H1 (cell line): ENCODE results near the gene BCAS1. TPM values are rescaled to one million over a fixed set of nuclear protein-coding genes. Genes with fewer than 3 reads are reported as not detected.

ENCODE experiments used
- CTCF ChIA-PET: fragments of 300-600 bp; sonication (Branson Sonifier 250); formaldehyde crosslinking; loops from one replicate; lab custom pipeline; 2021; ENCODE audit not compliant: partially characterized antibody; lab: Charles Lee
- POLR2A ChIA-PET: fragments of 300-600 bp; sonication (Branson Sonifier 250); formaldehyde crosslinking; loops from one replicate; lab custom pipeline; 2021; ENCODE audit warnings: inconsistent platforms; ENCODE audit not compliant: partially characterized antibody; lab: Charles Lee
- DNase-seq, 2 experiments: peaks; one replicate each; pipeline versions ENCODE4 v3.0.0 to v3.0.0-alpha.2; 2010 to 2022; ENCODE audit warnings: low spot score in 2 of 2, low read depth in 1 of 2, mixed read lengths in 1 of 2
- FAIRE-seq: peaks from 2 replicates; lab custom pipeline; 2011; peaks lifted over from hg19 to GRCh38; lab: Jason Lieb, UNC
- H2AFZ ChIP-seq: 2 replicates; pipeline ENCODE4 v1.8.1; 2012; ENCODE audit warnings: low read length, inconsistent platforms
- H2AK5ac ChIP-seq: 2 replicates; pipeline ENCODE4 v1.6.1; 2013; ENCODE audit warnings: low read depth, low read length
- H2BK120ac ChIP-seq: replicated peaks from 2 replicates; pipeline ENCODE3; 2013; ENCODE audit warnings: low read depth, low read length, inconsistent platforms
- H2BK12ac ChIP-seq: 2 replicates; pipeline ENCODE4 v1.6.1; 2013; ENCODE audit warnings: low read depth, low read length
- H2BK15ac ChIP-seq: 2 replicates; pipeline ENCODE4 v1.6.1; 2013; ENCODE audit warnings: low read length
- H2BK20ac ChIP-seq: 2 replicates; pipeline ENCODE4 v1.6.1; 2013; ENCODE audit warnings: low read length
- H2BK5ac ChIP-seq: 2 replicates; pipeline ENCODE4 v1.6.1; 2013; ENCODE audit warnings: low read depth, low read length
- H3K14ac ChIP-seq: 2 replicates; pipeline ENCODE4 v1.6.1; 2013; ENCODE audit warnings: inconsistent platforms; ENCODE audit not compliant: insufficient read length
- H3K18ac ChIP-seq: 2 replicates; pipeline ENCODE4 v1.6.1; 2013; ENCODE audit warnings: low read length; ENCODE audit errors: extremely low read depth
- H3K23ac ChIP-seq: 2 replicates; pipeline ENCODE4 v1.6.1; 2013; ENCODE audit warnings: inconsistent platforms; ENCODE audit not compliant: insufficient read length
- H3K23me2 ChIP-seq: 2 replicates; pipeline ENCODE4 v1.6.1; 2013; ENCODE audit warnings: low read depth, low read length
- H3K27ac ChIP-seq: 2 replicates; pipeline ENCODE4 v1.6.1; 2011; ENCODE audit warnings: low read depth, low read length, inconsistent platforms
- H3K27me3 ChIP-seq, 4 experiments: replicated peaks in 1 of 4; 1 replicate in 1 of 4; 2 replicates in 3 of 4; pipeline versions ENCODE4 v1.6.1 to v1.8.1; 2011 to 2013; ENCODE audit warnings: low read length in 3 of 4, mild to moderate bottlenecking in 3 of 4, inconsistent platforms in 2 of 4, mixed read lengths in 2 of 4, moderate library complexity in 1 of 4; ENCODE audit not compliant: control insufficient read depth in 3 of 4, insufficient read depth in 3 of 4; ENCODE audit errors: extremely low read depth in 1 of 4
- H3K36me3 ChIP-seq, 4 experiments: 2 replicates each; pipeline versions ENCODE4 v1.6.1 to v1.8.1; 2011 to 2013; ENCODE audit warnings: mild to moderate bottlenecking in 4 of 4, low read length in 3 of 4, moderate library complexity in 2 of 4, control low read depth in 1 of 4, inconsistent platforms in 1 of 4; ENCODE audit not compliant: insufficient read depth in 4 of 4, control insufficient read depth in 2 of 4
- H3K4ac ChIP-seq: replicated peaks from 2 replicates; pipeline ENCODE3; 2013; ENCODE audit warnings: low read length, low read depth, mixed read lengths, inconsistent platforms; ENCODE audit not compliant: insufficient read length
- H3K4me1 ChIP-seq, 4 experiments: replicated peaks in 1 of 4; 1 replicate in 1 of 4; 2 replicates in 3 of 4; pipeline versions ENCODE4 v1.6.1 to v1.8.1; 2011 to 2013; ENCODE audit warnings: low read length in 3 of 4, inconsistent platforms in 2 of 4, mixed read lengths in 1 of 4; ENCODE audit not compliant: insufficient read depth in 4 of 4, control insufficient read depth in 3 of 4
- H3K4me2 ChIP-seq, 2 experiments: 2 replicates each; pipeline versions ENCODE4 v1.6.1 to v1.8.1; 2011 to 2013; ENCODE audit warnings: low read depth in 2 of 2, low read length in 2 of 2, control low read depth in 1 of 2, inconsistent platforms in 1 of 2, mild to moderate bottlenecking in 1 of 2; ENCODE audit not compliant: insufficient read depth in 1 of 2
- H3K4me3 ChIP-seq, 4 experiments: fragments of 200-600, 300-600 bp in 1 of 4; sonication (generic), shearing (Covaris generic), sonication (Bioruptor Twin) in 1 of 4; 2 replicates each; pipeline versions ENCODE4 v1.5.1 to v1.8.1; 2011 to 2016; ENCODE audit warnings: low read length in 4 of 4, low read depth in 3 of 4, control low read depth in 2 of 4, inconsistent platforms in 2 of 4, mild to moderate bottlenecking in 2 of 4, mixed read lengths in 1 of 4, moderate library complexity in 1 of 4; ENCODE audit not compliant: insufficient read depth in 2 of 4; ENCODE audit errors: extremely low read depth in 1 of 4
- H3K56ac ChIP-seq: replicated peaks from 2 replicates; pipeline ENCODE3; 2013; ENCODE audit warnings: low read depth, mild to moderate bottlenecking, mixed read lengths, low read length, inconsistent platforms; ENCODE audit not compliant: insufficient read length
- H3K79me1 ChIP-seq: 2 replicates; pipeline ENCODE4 v1.6.1; 2013; ENCODE audit warnings: low read depth, low read length, control low read depth
- H3K79me2 ChIP-seq, 2 experiments: 2 replicates each; pipeline versions ENCODE4 v1.6.1 to v1.8.1; 2012 to 2013; ENCODE audit warnings: low read length in 2 of 2, mild to moderate bottlenecking in 2 of 2, inconsistent platforms in 1 of 2; ENCODE audit not compliant: insufficient read depth in 2 of 2, control insufficient read depth in 1 of 2
- H3K9ac ChIP-seq, 4 experiments: replicated peaks in 1 of 4; 1 replicate in 1 of 4; 2 replicates in 3 of 4; pipeline versions ENCODE4 v1.6.1 to v1.8.1; 2011 to 2013; ENCODE audit warnings: low read depth in 3 of 4, low read length in 3 of 4, control low read depth in 2 of 4, mild to moderate bottlenecking in 2 of 4, moderate library complexity in 2 of 4, inconsistent platforms in 1 of 4; ENCODE audit errors: extremely low read depth in 1 of 4
- H3K9me3 ChIP-seq, 2 experiments: 2 replicates each; pipeline versions ENCODE4 v1.6.1 to v1.8.1; 2012 to 2013; ENCODE audit warnings: mild to moderate bottlenecking in 2 of 2, moderate library complexity in 2 of 2, control low read depth in 1 of 2, inconsistent platforms in 1 of 2, low read depth in 1 of 2, low read length in 1 of 2, mixed read lengths in 1 of 2; ENCODE audit not compliant: insufficient read depth in 2 of 2
- H4K20me1 ChIP-seq, 2 experiments: replicated peaks in 1 of 2; 2 replicates each; pipeline versions ENCODE3 to v1.8.1; 2011 to 2013; ENCODE audit warnings: inconsistent platforms in 2 of 2, low read length in 2 of 2, mild to moderate bottlenecking in 1 of 2; ENCODE audit not compliant: insufficient read depth in 2 of 2, control insufficient read depth in 1 of 2
- H4K5ac ChIP-seq: 2 replicates; pipeline ENCODE4 v1.6.1; 2013; ENCODE audit warnings: low read length, low read depth, mixed read lengths, inconsistent platforms; ENCODE audit not compliant: insufficient read length
- H4K8ac ChIP-seq: 2 replicates; pipeline ENCODE4 v1.8.0; 2013; ENCODE audit warnings: mild to moderate bottlenecking, moderate library complexity, low read length, inconsistent platforms; ENCODE audit not compliant: insufficient read depth; ENCODE audit errors: extremely low read depth
- H4K91ac ChIP-seq: replicated peaks from 2 replicates; pipeline ENCODE3; 2013; ENCODE audit warnings: low read length, mixed read lengths, inconsistent platforms; ENCODE audit not compliant: insufficient read length
- BCL11A ChIP-seq, 2 experiments: IDR thresholded peaks; one replicate each; pipeline ENCODE4 v1.6.1; 2011; ENCODE audit warnings: low read depth in 2 of 2, low read length in 2 of 2, mild to moderate bottlenecking in 2 of 2
- EP300 ChIP-seq, 2 experiments: IDR thresholded peaks; 1 replicate in 1 of 2; 2 replicates in 1 of 2; pipeline ENCODE4 v1.6.1; 2011 to 2012; ENCODE audit warnings: low read depth in 2 of 2, low read length in 2 of 2, mild to moderate bottlenecking in 2 of 2, borderline replicate concordance in 1 of 2, inconsistent platforms in 1 of 2, moderate library complexity in 1 of 2
- GABPA ChIP-seq: IDR thresholded peaks from 2 replicates; pipeline ENCODE4 v1.6.1; 2011; ENCODE audit warnings: mild to moderate bottlenecking, low read length, moderate library complexity, borderline replicate concordance; ENCODE audit not compliant: insufficient read depth
- JUN ChIP-seq: IDR thresholded peaks from 2 replicates; pipeline ENCODE4 v1.6.1; 2011; ENCODE audit warnings: low read depth, mild to moderate bottlenecking, improper control_type of control experiment, low read length
- MAFK ChIP-seq: IDR thresholded peaks from 2 replicates; pipeline ENCODE4 v1.6.1; 2012; ENCODE audit warnings: low read depth, mild to moderate bottlenecking, improper control_type of control experiment, low read length
- POLR2A ChIP-seq, 2 experiments: IDR thresholded peaks; 1 replicate in 1 of 2; 2 replicates in 1 of 2; pipeline ENCODE4 v1.6.1; 2011; ENCODE audit warnings: low read depth in 2 of 2, low read length in 2 of 2, mild to moderate bottlenecking in 2 of 2; ENCODE audit errors: control extremely low read depth in 1 of 2
- RFX5 ChIP-seq: IDR thresholded peaks from 2 replicates; pipeline ENCODE4 v1.6.1; 2011; ENCODE audit warnings: low read depth, low read length, improper control_type of control experiment, borderline replicate concordance
- SP4 ChIP-seq: IDR thresholded peaks from 2 replicates; pipeline ENCODE4 v1.6.1; 2012; ENCODE audit warnings: low read length, inconsistent platforms
- WGBS, 2 experiments: shearing (Covaris generic) in 1 of 2; methylation state at CpG; one replicate each; pipeline versions ENCODE4 v1.1.6 to v1.1.7; 2013 to 2015; ENCODE audit warnings: low lambda C conversion rate in 2 of 2, mixed read lengths in 2 of 2, inconsistent platforms in 1 of 2, low coverage in 1 of 2, missing lambda C conversion rate in 1 of 2; ENCODE audit not compliant: insufficient replicate concordance in 2 of 2, insufficient coverage in 1 of 2, insufficient read length in 1 of 2; ENCODE audit errors: extremely low coverage in 1 of 2, missing lambda C conversion rate in 1 of 2; 5-methylcytosine and 5-hydroxymethylcytosine counted together
- polyA plus RNA-seq, 7 experiments: library from polyadenylated mRNA; depleted of rRNA in 3 of 7; stranded (reverse) in 5 of 7; unstranded in 2 of 7; fragments of >200 nt in 5 of 7; fragments of 200-250 nt in 2 of 7; gene quantifications; 1 replicate in 5 of 7; 2 replicates in 1 of 7; 4 replicates in 1 of 7; pipeline versions ENCODE4 v1.2.1 to v1.2.3, GENCODE V29; 2011 to 2013; ENCODE audit warnings: missing spikeins in 2 of 7, mixed read lengths in 2 of 7
- total RNA-seq: library from RNA; stranded (reverse); fragmentation: NEBNext Ultra II Directional; extraction: Animal tissue kit (Norgen Biotek cat#: 25700); gene quantifications from 2 replicates; pipeline ENCODE4 v1.2.1, GENCODE V29; 2021

The BCAS1 gene
- total and polyA plus RNA-seq, 2 of the 8 experiments (the other 6 are each of a cell fraction or from before 2014, with no cell fraction given): 0.06 to 0.19 TPM

DNA sequence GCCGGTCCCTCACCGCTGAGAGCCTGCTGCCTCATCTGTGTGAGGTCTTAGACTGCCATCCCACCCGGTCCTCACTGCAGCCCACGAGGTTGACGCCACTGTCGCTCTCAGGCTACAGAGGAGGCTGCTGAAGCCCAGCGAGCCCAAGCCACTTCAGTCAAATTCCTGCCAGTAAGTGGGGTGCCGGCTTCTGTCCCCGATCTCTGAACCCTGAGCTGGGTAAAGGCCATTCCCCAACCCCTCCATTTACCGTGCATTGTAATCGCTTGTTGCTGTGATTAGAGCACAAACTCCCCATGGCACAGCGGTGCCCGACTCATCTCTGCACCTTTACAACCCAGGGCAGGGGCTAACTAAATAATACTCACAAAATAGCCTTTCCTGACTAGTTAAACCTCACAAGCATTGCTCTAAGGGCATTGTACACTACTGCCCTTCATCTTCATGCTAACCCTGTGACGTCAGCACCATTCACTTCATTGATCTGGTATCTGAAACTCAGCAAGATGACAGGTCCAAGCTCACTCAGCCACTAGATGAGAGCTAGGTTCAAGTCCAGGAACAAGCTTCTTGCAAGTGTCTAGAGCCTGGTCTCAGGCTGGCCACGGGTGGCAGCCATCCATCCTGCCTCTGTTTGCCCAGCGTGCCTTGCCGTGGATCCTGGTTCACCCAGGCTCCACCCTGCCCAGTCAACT, 122.7 kb downstream of the BCAS1 start:
- Histone ChIP-seq H3K79me2 (no peaks in the 10 kb centered on the region), H3K4me1 (peaks cover 0 to 5% (median 4%) of the 10 kb centered on the region in 4 experiments; a peak in 6 of 7 replicates), H3K4ac (no peak overlapping the region), H3K18ac (no peak overlapping the region), H2BK5ac (no peak overlapping the region), H3K9me3 (peaks cover 0 to 4% of the 10 kb centered on the region in 2 experiments; a peak in 1 of 4 replicates), H3K23me2 (no peaks in the 10 kb centered on the region; the same call in 1 of the 2 replicates), H3K27ac (no peak overlapping the region), H2AK5ac (no peak overlapping the region), H4K8ac (no peak overlapping the region; the same call in 1 of the 2 replicates), H3K36me3 (no peaks in the 10 kb centered on the region), H3K4me3 (no peak overlapping the region), H3K56ac (no peak overlapping the region), H3K4me2 (no peak overlapping the region), H2BK12ac (no peak overlapping the region), H4K20me1 (no peaks in the 10 kb centered on the region), H3K9ac (no peak overlapping the region), H2BK120ac (no peak overlapping the region), H3K79me1 (no peaks in the 10 kb centered on the region), H3K14ac (no peak overlapping the region), H2BK15ac (no peak overlapping the region), H3K27me3 (no peaks in the 10 kb centered on the region; a peak in 1 of 7 replicates), H2BK20ac (no peak overlapping the region), H4K91ac (no peak overlapping the region), H2AFZ (no peak overlapping the region), H4K5ac (no peak overlapping the region), H3K23ac (no peak overlapping the region)
- DNase-seq (peak in 1 of 2 experiments; percentile 29), FAIRE-seq (no peak)
- no peak for TF ChIP-seq EP300 (IDR thresholded peaks at IDR 0.05; ENCODE audit: borderline replicate concordance in 1 of 2, low read depth in 2 of 2, low read length in 2 of 2)
- TF ChIP-seq RFX5: no peak
- TF ChIP-seq MAFK: no peak
- no peak for TF ChIP-seq JUN
- no peak for TF ChIP-seq POLR2A (IDR thresholded peaks at IDR 0.05; ENCODE audit: control extremely low read depth in 1 of 2, low read depth in 2 of 2, low read length in 2 of 2)
- TF ChIP-seq BCL11A (IDR thresholded peaks at IDR 0.05; ENCODE audit: low read depth in 2 of 2, low read length in 2 of 2): no peak
- TF ChIP-seq SP4: no peak
- no peak for TF ChIP-seq GABPA
- 96% methylated on average over 17 of the region's 17 CpGs; no CpG with 5 or more reads in 1 of the 2 experiments for WGBS, 2 experiments
- ChIA-PET CTCF (interaction anchor here (0.6 to 1.2 kb wide), 5 partner anchors 10 to 252 kb away, joined by 3 to 5 read pairs (median 4); no protein-coding TSS in a partner anchor), POLR2A (no interaction called here)
